Tibial nerve (tissue), 4 donors: ENCODE measurements around the gene STH.

Experiments used
- CTCF ChIP-seq, 5 experiments: fragments of 200-600 bp in 3 of 5; fragments of 450-650 bp in 2 of 5; sonication (generic) in 3 of 5; IDR thresholded peaks; one replicate each; pipeline ENCODE4 v1.5.1; 2016 to 2019; ENCODE audit warnings: antibody characterized with exemption in 5 of 5, mild to moderate bottlenecking in 3 of 5, moderate library complexity in 2 of 5
- EP300 ChIP-seq, 2 donors: sonication (generic); formaldehyde crosslinking; IDR thresholded peaks; one replicate each; pipeline ENCODE4 v1.6.1; 2017; ENCODE audit warnings: antibody characterized with exemption in 2 of 2, mild to moderate bottlenecking in 1 of 2
- POLR2A ChIP-seq, 2 donors: fragments of 450-650 bp; IDR thresholded peaks; one replicate each; pipeline ENCODE4 v1.6.1; 2017; ENCODE audit warnings: antibody characterized with exemption in 2 of 2, mild to moderate bottlenecking in 2 of 2, moderate library complexity in 2 of 2

DNA sequence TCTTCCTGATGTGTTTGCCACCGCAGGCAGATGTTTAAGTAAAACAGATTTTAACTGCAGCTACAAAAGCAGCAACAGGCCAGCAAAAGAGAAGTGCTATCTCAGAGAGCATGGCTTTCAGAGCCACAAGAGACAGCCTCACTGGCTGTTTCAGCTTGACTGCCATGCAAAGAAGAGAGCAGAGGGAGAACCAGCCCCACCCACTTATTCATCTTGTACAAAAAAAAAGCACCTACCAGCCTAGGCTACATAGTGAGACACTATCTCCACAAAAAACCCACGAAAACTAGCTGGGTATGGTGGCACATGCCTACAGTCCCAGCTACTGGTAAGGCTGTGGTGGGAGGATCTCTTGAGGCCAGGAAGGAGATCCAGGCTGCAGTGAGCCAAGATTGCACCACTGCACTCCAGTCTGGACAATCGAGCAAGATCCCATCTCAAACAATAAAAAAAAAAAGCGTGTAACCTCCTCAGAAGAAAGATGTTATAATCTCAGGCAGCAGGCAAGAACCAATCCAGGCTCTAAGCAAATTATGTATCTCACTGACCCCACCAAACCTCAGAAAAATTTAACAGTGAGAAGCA lies 30.0 kb downstream of the STH start:
- TF ChIP-seq EP300 (IDR thresholded peaks at IDR 0.05) (no peak), POLR2A (IDR thresholded peaks at IDR 0.05) (no peak), CTCF (IDR thresholded peaks at IDR 0.05) (no peak)
